Chondrocyte (in vitro differentiated cells): Measurements from ENCODE around the gene FBXO33. TPM values are rescaled to one million over a fixed set of nuclear protein-coding genes. Genes with fewer than 3 reads are reported as not detected.

Experiments used
- DNase-seq: peaks from one replicate; pipeline ENCODE4 v3.0.0; 2021; ENCODE audit warnings: mixed read lengths, low spot score
- H3K27ac Mint-ChIP-seq: one replicate; pipeline ENCODE4 v1.8.0; 2021; ENCODE audit warnings: mild to moderate bottlenecking, moderate library complexity, mixed read lengths; ENCODE audit not compliant: unreplicated experiment
- H3K27me3 Mint-ChIP-seq: 2 replicates; pipeline ENCODE4 v1.8.0; 2021; ENCODE audit warnings: low read depth, mixed read lengths
- H3K36me3 Mint-ChIP-seq: 2 replicates; pipeline ENCODE4 v1.8.0; 2021; ENCODE audit warnings: low read depth, mixed read lengths
- H3K4me1 Mint-ChIP-seq: 2 replicates; pipeline ENCODE4 v1.8.0; 2021; ENCODE audit warnings: low read depth, mild to moderate bottlenecking, mixed read lengths
- H3K4me3 Mint-ChIP-seq: one replicate; pipeline ENCODE4 v1.8.0; 2021; ENCODE audit warnings: mild to moderate bottlenecking, moderate library complexity, mixed read lengths; ENCODE audit not compliant: unreplicated experiment
- H3K9me3 Mint-ChIP-seq: 2 replicates; pipeline ENCODE4 v1.8.0; 2021; ENCODE audit warnings: low read depth, mixed read lengths
- CTCF ChIP-seq: fragments of 200-600 bp; sonication (generic); IDR thresholded peaks from 2 replicates; pipeline ENCODE4 v1.5.0; 2021; ENCODE audit warnings: antibody characterized with exemption, mild to moderate bottlenecking, moderate library complexity
- total RNA-seq: library from RNA; stranded (reverse); gene quantifications from 3 replicates; pipeline ENCODE4 v1.2.1, GENCODE V29; 2021

The FBXO33 gene
- total RNA-seq, 1 donor from 2014 or later = 9.2 TPM

- H3K9me3 Mint-ChIP-seq = no peaks in the 10 kb centered on the region
- no peaks in the 10 kb centered on the region for H3K27me3 Mint-ChIP-seq
- no peak for DNase-seq
- no peak overlapping the region for H3K27ac Mint-ChIP-seq
- no peak overlapping the region for H3K4me3 Mint-ChIP-seq
- no peak for TF ChIP-seq CTCF
- peaks cover 9% of the 10 kb centered on the region for H3K36me3 Mint-ChIP-seq
- H3K4me1 Mint-ChIP-seq = peaks cover 2% of the 10 kb centered on the region
Observed at GRCh38 chr14:39383741-39384140, 48.5 kb downstream of the FBXO33 start.

- Mint-ChIP-seq H3K9me3 (no peaks in the 10 kb centered on the region), H3K4me1 (peaks cover 2% of the 10 kb centered on the region), H3K27ac (no peak overlapping the region), H3K36me3 (peaks cover 6% of the 10 kb centered on the region), H3K27me3 (no peaks in the 10 kb centered on the region), H3K4me3 (no peak overlapping the region)
- TF ChIP-seq CTCF = no peak
- no peak for DNase-seq
Observed at GRCh38 chr14:39383026-39383660, 49.1 kb downstream of the FBXO33 start.

GRCh38 chr14:39382463-39382862 lies 49.8 kb downstream of the FBXO33 start:
- no peak for TF ChIP-seq CTCF

DNA sequence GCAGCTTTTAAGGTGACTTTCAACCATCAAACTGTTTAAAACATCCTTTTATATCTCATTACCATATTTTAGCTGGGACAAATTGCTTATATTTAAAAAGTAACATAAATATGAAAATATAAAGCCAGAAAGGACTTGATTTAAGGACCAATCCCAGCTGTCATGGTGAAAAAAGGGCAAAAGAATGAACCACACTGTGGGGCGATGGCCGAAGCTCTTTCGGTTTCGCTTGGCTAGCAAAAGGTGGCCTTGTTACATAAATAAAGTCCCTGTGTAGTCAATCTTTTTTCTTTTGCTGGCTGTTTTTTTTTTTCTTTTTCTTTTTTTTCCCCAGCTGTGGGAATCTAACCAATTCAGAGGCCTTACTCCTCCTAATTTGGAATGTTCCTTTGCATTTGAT lies 50.9 kb downstream of the FBXO33 start:
- Mint-ChIP-seq H3K27ac (no peak overlapping the region), H3K9me3 (no peaks in the 10 kb centered on the region)

More at GRCh38 chr14:39382463-39382862, 49.8 kb downstream of the FBXO33 start:
- no peaks in the 10 kb centered on the region for H3K27me3 Mint-ChIP-seq
- H3K9me3 Mint-ChIP-seq = no peaks in the 10 kb centered on the region
- peaks cover 6% of the 10 kb centered on the region for H3K36me3 Mint-ChIP-seq
- H3K4me3 Mint-ChIP-seq = no peak overlapping the region
- no peak for DNase-seq
- H3K4me1 Mint-ChIP-seq = peaks cover 4% of the 10 kb centered on the region
- no peak overlapping the region for H3K27ac Mint-ChIP-seq

More for the DNA sequence above, 50.9 kb downstream of the FBXO33 start:
- Mint-ChIP-seq H3K4me3 (no peak overlapping the region), H3K4me1 (peaks cover 15% of the 10 kb centered on the region), H3K27me3 (no peaks in the 10 kb centered on the region), H3K36me3 (peaks cover 6% of the 10 kb centered on the region)
- DNase-seq = no peak
- TF ChIP-seq CTCF = no peak
